OCI-LY7 (cell line): ENCODE data around the gene HEMGN. TPM values are rescaled to one million over a fixed set of nuclear protein-coding genes. Genes with fewer than 3 reads are reported as not detected.

ENCODE experiments used
- BruUV-seq: library from RNA; stranded (reverse); fragments of 400-500 nt; replicated peaks from 2 replicates; lab custom pipeline; 2021; lab: Mats Ljungman, UMichigan
- CTCF ChIA-PET: fragments of 300-600 bp; sonication (Branson Sonifier 250); formaldehyde crosslinking; loops from one replicate; lab custom pipeline; 2022; ENCODE audit warnings: antibody characterized with exemption; ENCODE audit not compliant: unreplicated experiment; lab: Charles Lee
- POLR2A ChIA-PET: fragments of 300-600 bp; sonication (Branson Sonifier 250); formaldehyde crosslinking; loops from one replicate; lab custom pipeline; 2022; ENCODE audit warnings: antibody characterized with exemption; lab: Charles Lee
- DNase-seq: peaks from one replicate; pipeline ENCODE4 v3.0.0-alpha.2; 2015; ENCODE audit warnings: low spot score
- H2AFZ ChIP-seq: fragments of 200-600 bp; sonication (generic), shearing (Covaris generic); 2 replicates; pipeline ENCODE4 v1.6.1; 2014; ENCODE audit warnings: mild to moderate bottlenecking, antibody characterized with exemption, low read length, moderate library complexity
- H3K27ac ChIP-seq: fragments of 200-600 bp; sonication (generic); 2 replicates; pipeline ENCODE4 v1.5.1; 2014; ENCODE audit warnings: mixed run types, low read depth, mild to moderate bottlenecking, moderate library complexity, low read length, inconsistent platforms; ENCODE audit not compliant: poor library complexity, severe bottlenecking
- H3K36me3 ChIP-seq: fragments of 200-600 bp; sonication (generic); 2 replicates; pipeline ENCODE4 v1.6.1; 2014; ENCODE audit warnings: mild to moderate bottlenecking, antibody characterized with exemption, low read length, moderate library complexity, mixed read lengths; ENCODE audit not compliant: insufficient read depth
- H3K4me1 ChIP-seq: fragments of 200-600 bp; sonication (generic); 2 replicates; pipeline ENCODE4 v1.5.1; 2014; ENCODE audit warnings: mild to moderate bottlenecking, low read length; ENCODE audit not compliant: insufficient read depth, poor library complexity, severe bottlenecking
- H3K4me2 ChIP-seq: fragments of 200-600 bp; sonication (generic); 2 replicates; pipeline ENCODE4 v1.6.1; 2014; ENCODE audit warnings: mild to moderate bottlenecking, low read length
- H3K4me3 ChIP-seq: fragments of 200-600 bp; sonication (generic); 2 replicates; pipeline ENCODE4 v1.5.1; 2014; ENCODE audit warnings: mild to moderate bottlenecking, low read depth, low read length; ENCODE audit not compliant: poor library complexity, severe bottlenecking
- H3K79me2 ChIP-seq: fragments of 200-600 bp; sonication (generic); 2 replicates; pipeline ENCODE4 v1.6.1; 2016; ENCODE audit warnings: low read depth, mild to moderate bottlenecking, low read length, moderate library complexity, mixed read lengths; ENCODE audit not compliant: insufficient read depth
- H3K9me2 ChIP-seq: fragments of 200-600 bp; sonication (generic); 2 replicates; pipeline ENCODE4 v1.6.1; 2016; ENCODE audit warnings: mild to moderate bottlenecking, low read length, mixed read lengths; ENCODE audit not compliant: insufficient read depth
- H3K9me3 ChIP-seq: fragments of 200-600 bp; sonication (generic); 2 replicates; pipeline ENCODE4 v1.6.1; 2014; ENCODE audit warnings: mild to moderate bottlenecking, mixed run types, low read length, mixed read lengths
- H4K20me1 ChIP-seq: fragments of 200-600 bp; sonication (generic); 2 replicates; pipeline ENCODE4 v1.6.1; 2014; ENCODE audit warnings: mild to moderate bottlenecking, antibody characterized with exemption, low read length, moderate library complexity, mixed read lengths; ENCODE audit not compliant: insufficient read depth
- CTCF ChIP-seq: fragments of 200-600 bp; sonication (generic); conservative IDR thresholded peaks from 2 replicates; pipeline ENCODE4 v1.5.1; 2014; ENCODE audit warnings: mild to moderate bottlenecking, antibody characterized with exemption, low read length, moderate library complexity, mixed read lengths
- EZH2phosphoT487 ChIP-seq: fragments of 200-600 bp; sonication (generic); IDR thresholded peaks from 2 replicates; pipeline ENCODE4 v1.6.1; 2018; ENCODE audit warnings: low read depth, borderline replicate concordance, mild to moderate bottlenecking, mixed run types, antibody characterized with exemption, low read length, moderate library complexity, mixed read lengths
- intact Hi-C: fragments of 100-400 bp; cut with micrococcal nuclease; formaldehyde crosslinking; loops from one replicate; pipeline ENCODE4 v1.10.0; 2022; ENCODE audit not compliant: unreplicated experiment
- total RNA-seq, 2 experiments: library from RNA; depleted of rRNA in 1 of 2; stranded (reverse); fragments of >200 nt in 1 of 2; shearing (Covaris generic) in 1 of 2; gene quantifications; 2 replicates each; pipeline ENCODE4 v1.2.3, GENCODE V29; 2014 to 2022

HEMGN gene
- total RNA-seq, 2 experiments from 2014 or later: 3.8 to 5.4 TPM

GRCh38 chr9:97925497-97926334, 12.3 kb downstream of the HEMGN start:
- POLR2A ChIA-PET: interaction anchor here (0.5 to 2.4 kb wide), 11 partner anchors 9 to 130 kb away, joined by 3 to 10 read pairs (median 5); partner anchors contain the start of genes HEMGN and NANS
- TF ChIP-seq EZH2phosphoT487: no peak
- no peak for TF ChIP-seq CTCF

GRCh38 chr9:97924386-97924785, 13.6 kb downstream of the HEMGN start:
- peak overlapping the region; percentile 85 for H3K27ac ChIP-seq

More at GRCh38 chr9:97925497-97926334, 12.3 kb downstream of the HEMGN start:
- H3K9me3 ChIP-seq: no peaks in the 10 kb centered on the region
- H3K9me2 ChIP-seq: no peaks in the 10 kb centered on the region
- peak overlapping the region; percentile 57 for H3K4me2 ChIP-seq
- peaks cover 70% of the 10 kb centered on the region for H3K4me1 ChIP-seq
- no peaks in the 10 kb centered on the region for H4K20me1 ChIP-seq
- peak overlapping the region; percentile 38 for H3K4me3 ChIP-seq
- DNase-seq: no peak
- peaks cover 34% of the 10 kb centered on the region; the same call in 1 of the 2 replicates for H3K79me2 ChIP-seq
- H3K36me3 ChIP-seq: no peaks in the 10 kb centered on the region; the same call in 1 of the 2 replicates
- CTCF ChIA-PET: no interaction called here
- intact Hi-C loops: loop anchor here (10.0 kb wide), 1 partner anchor 1309 kb away; no protein-coding TSS in a partner anchor
- BruUV-seq: no TSS peak
- peak overlapping the region; percentile 45 for H3K27ac ChIP-seq
- H2AFZ ChIP-seq: peak overlapping the region; percentile 54; the same call in 1 of the 2 replicates

More at GRCh38 chr9:97924386-97924785, 13.6 kb downstream of the HEMGN start:
- DNase-seq: peak; percentile 56
- intact Hi-C loops: loop anchor here (10.0 kb wide), 1 partner anchor 1310 kb away; no protein-coding TSS in a partner anchor
- Histone ChIP-seq H3K4me1 (peaks cover 59% of the 10 kb centered on the region), H3K4me2 (peak overlapping the region; percentile 85), H3K36me3 (no peaks in the 10 kb centered on the region), H2AFZ (peak overlapping the region; percentile 95), H3K9me2 (no peaks in the 10 kb centered on the region), H3K79me2 (peaks cover 26% of the 10 kb centered on the region; the same call in 1 of the 2 replicates), H3K4me3 (peak overlapping the region; percentile 72), H3K9me3 (no peaks in the 10 kb centered on the region), H4K20me1 (no peaks in the 10 kb centered on the region)
- no peak for TF ChIP-seq EZH2phosphoT487
- no peak for TF ChIP-seq CTCF
- no TSS peak for BruUV-seq
- CTCF ChIA-PET: interaction anchor here (0.6 to 1.7 kb wide), 12 partner anchors 10 to 180 kb away, joined by 3 to 8 read pairs (median 3); partner anchors contain the start of genes ANP32B and NANS
- POLR2A ChIA-PET: interaction anchor here (0.6 to 3.2 kb wide), 12 partner anchors 11 to 332 kb away, joined by 3 to 22 read pairs (median 4); partner anchors contain the start of gene ANP32B
